Activated naive CD4-positive, alpha-beta T cell treated with anti-CD3 and anti-CD28 coated beads, Interleukin-2, amount 50 U/mL, for 16 hours (primary cell): Measurements from ENCODE around the gene SYCP2L.
"Not testable (repeated sequence)": the region's sequence is repeated elsewhere in the genome, so short reads cannot be mapped to it uniquely, and the experiment has no call there.

Source experiments
- DNase-seq: peaks from one replicate; pipeline ENCODE4 v3.0.0-alpha.2; 2020

The SYCP2L gene

DNA sequence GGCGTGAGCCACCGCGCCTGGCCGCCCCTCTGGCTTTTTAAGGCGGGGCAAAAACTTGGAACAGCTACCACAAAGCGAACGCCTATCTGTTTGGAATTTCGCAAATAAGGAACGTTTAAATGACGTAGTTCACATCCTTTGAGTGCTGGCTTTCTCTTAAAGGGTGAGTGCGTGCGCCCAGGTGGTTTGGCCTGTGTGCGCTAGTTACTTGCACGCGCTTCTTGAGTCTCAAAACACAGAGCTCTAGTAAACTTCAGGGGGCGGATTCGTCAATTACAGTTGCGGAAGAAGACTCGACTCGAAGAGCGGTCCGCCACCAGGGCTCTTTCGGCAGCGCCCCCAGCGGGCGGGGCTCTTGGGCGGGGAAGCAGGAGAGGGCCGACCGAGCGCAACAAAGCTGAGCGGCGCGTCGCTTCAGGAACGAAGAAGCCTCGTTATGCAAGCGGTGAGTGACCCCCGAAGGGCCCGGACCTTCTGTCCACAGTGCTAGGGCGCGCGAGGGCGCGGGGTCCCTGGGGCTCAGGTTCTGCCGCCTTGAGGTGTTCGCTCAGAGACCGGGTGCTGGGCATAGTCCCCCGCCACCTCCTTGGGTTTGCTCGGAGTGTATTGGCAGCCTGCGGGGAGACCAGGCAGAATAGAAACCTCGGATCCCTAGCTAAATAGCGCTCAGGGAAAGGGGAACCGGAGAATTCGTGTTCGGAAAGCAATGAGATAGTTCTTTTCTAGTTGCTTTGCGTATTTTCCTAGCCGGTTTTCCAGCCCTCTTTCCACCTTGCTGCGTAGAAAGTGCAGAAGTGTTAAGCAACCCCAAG is at the start of gene SYCP2L:
Gene SYCP2L, plus strand, starts transcription at position 362 of the 812 bp plus-strand sequence. Its CDS starts 75 bp downstream, at position 437.
- no peak for DNase-seq

DNA sequence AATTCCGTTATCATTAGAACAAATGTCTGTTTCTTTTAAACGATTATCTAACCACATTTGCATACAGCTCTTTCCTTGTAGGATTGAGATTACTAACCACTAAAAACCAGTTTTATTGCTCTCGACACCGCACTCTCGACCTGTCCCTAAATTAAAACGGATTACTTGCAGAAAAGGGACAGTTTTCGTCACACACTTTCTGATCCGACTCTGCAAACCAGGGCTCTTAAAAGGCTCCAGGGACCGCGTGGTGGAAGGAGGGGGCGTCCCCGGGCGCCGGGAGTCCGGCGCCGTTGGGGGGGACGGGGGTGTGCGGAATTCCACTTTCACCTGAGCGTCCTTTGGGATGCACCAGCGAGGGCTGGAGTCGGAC is 49.2 kb upstream of the SYCP2L start:
- no peak for DNase-seq

DNA sequence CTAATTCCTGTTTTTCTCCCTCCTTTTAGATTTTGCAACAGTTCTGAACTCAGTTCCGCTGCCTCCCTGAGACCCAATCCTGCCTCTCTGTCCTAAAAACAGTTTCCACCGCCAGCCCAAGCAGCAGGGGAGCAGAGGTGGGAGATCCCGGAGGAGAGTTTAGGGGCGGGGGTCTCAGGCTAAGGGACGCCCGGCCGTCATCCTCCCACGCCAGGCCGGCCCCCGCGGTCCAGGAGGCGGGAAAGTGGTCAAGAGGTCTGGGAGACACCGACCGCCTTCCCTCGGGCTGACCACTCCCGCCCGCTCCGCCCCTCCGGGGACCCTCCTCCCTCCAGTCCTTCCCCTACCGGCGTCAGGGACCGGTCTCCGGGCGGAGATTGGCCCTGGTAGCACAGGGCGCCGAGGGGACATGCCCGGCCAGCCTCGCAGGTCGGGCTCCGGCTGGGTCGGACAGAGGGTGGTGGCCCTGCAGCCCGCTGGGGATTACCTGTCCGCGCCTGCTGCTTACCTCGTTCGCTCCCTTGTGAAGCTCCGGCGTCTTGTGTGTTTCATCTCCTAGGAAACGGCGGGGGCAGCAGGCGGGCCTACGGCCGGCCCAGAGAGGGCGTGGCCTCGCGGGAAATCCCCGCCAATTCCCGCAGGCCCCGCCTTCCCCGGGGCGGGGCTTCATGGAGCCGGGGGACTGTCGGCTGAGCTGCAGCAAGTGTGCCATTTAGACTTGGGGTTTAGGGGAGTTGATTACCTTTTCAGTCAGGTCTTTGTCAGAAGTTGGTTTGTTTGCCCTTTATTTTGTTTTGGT is 48.7 kb upstream of the SYCP2L start, which contains the start of gene MAK:
Gene MAK, minus strand, starts transcription at position 545 of the 799 bp plus-strand sequence. CDS start 7,891 bp downstream, outside the sequence.
- peak; percentile 83 for DNase-seq

DNA sequence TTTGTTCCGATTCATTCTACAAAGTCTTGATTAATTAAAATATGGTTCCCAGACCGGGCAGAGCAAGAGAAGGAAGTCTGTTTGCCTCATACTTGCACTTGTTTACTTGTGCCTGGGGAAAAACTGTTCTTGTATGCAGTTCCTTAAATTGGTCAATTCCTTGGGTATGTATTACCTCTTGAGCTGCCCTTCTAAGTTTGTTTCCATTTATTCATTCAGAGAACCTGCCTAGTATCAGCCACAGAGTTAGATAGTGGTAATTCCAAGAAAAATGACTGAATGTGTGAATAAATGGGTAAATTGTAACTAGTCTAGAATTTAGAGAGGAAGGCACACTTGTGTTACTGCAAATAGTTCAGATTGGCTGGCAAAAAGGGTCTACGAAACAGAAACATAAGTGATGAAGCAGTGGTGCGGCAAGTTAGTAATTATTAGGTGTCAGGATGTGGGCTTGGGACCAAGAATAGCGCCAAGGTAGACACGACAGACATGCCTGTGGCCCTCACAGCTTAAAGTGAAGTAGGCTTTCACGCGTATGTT is 48.0 kb upstream of the SYCP2L start:
- DNase-seq: no peak

DNA sequence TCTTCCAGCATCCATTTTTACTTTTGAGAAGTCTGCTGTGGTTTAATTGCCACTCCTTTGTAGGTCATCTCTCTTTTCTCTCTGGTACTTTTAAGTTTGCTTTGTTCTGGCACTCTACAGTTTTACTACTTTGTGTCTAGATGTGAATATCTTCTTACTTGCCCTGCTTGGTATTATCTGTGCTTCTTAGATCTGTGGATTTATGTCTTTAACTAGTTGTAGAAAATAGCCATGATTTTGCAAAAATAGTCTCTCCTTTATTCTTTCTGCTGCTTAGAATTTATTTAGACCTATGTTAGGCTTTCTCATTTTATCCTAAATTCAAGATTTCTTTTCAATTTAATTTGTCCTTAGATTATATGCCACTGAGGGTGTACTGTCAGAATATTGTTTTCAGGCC is 43.3 kb upstream of the SYCP2L start:
- DNase-seq: no peak

DNA sequence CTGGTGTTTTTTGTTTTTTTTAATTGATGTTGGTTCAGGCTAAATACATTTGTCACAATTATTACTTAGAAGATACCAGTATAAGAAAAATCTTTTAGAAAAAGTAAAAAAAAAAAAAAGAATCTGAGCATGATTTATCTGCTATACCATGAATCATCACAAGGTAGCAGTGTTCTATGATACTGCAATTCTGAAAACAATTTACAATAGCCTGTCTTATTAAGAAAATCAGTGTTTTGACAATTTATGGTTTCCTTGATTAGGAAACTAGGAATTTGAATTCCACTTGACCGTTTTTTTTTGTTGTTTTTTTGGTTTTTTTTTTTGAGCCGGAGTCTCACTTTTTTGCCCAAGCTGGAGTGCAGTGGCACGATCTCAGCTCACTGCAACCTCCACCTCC is 39.2 kb upstream of the SYCP2L start:
- DNase-seq: no peak

DNA sequence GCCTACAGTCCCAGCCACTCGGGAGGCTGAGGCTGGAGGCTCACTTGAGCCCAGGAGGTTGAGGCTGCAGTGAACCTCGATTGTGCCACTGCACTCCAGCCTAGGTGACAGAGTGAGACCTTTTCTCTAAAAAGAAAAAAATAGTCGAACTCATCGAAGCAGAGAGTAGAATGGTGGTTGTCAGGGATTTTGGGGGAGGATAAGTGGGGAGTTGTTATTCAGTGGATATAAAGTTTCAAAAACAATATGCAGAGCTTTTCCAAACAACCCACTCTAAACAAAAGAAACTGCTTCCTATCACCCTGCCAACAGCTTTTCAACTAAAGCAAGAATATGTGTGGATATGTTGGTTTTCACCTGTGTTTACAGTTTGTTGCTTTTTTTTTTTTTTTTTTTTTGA is 37.0 kb upstream of the SYCP2L start:
- no peak for DNase-seq

DNA sequence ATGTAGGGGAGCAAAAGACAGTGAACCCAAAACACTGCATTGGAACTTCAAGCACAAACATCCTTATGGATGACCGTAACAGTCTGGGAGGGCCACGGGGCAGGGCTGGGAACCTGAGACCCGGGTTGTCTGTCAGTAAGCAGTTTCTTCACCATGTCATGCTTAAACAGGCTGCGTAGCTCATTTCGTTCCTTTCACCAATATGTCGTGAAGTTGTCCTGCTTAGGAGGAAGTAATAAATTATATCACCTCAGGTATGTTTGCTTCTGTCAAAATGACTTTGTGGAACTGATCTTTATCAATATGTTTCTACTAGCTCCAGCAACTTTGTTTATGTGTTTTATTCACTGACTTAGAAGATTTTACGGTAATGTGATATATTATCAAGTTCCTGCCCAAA is 36.1 kb upstream of the SYCP2L start:
- no peak for DNase-seq

DNA sequence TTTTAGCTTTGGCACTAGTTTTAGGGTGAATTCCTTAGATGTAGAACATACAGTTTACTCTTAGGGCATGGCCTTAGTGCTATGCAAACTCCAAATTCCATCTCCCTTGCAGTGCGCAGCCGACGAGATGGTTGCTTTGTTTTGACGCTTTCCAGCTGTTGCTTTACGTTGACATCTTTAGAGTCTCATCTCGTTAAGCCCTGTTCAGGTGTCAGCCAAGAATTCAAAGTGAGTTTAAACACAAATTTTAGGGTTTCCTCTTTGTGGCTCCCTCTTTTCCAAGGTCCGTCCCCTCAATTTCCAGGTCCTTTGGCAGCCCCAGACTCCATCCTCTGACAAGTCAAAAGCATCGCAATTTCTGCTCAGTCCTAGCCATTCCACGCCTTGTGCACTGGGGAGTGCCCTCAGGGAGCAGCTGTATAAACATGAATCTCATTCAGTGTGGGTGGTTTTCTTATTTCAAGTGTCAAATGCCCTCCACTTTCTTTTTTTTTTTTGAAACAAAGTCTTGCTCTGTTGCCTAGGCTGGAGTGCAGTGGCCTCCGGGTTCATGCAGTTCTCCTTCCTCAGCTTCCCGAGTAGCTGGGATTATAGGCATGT is 34.4 kb upstream of the SYCP2L start:
- no peak for DNase-seq

DNA sequence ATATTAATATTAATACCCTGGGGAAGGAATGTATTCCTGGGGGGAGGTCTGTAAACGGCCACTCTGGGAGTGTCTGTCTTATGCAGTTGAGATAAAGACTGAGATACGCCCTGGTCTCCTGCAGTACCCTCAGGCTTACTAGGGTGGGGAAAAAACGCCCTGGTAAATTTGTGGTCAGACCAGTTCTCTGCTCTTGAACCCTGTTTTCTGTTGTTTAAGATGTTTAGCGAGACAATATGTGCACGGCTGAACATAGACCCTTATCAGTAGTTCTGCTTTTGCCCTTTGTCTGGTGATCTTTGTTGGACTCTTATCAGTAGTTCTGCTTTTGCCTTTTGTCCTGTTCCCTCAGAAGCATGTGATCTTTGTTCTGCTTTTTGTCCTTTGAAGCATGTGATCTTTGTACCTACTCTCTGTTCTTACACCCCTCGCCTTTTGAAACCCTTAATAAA is 33.0 kb upstream of the SYCP2L start:
- not testable (repeated sequence) for DNase-seq

DNA sequence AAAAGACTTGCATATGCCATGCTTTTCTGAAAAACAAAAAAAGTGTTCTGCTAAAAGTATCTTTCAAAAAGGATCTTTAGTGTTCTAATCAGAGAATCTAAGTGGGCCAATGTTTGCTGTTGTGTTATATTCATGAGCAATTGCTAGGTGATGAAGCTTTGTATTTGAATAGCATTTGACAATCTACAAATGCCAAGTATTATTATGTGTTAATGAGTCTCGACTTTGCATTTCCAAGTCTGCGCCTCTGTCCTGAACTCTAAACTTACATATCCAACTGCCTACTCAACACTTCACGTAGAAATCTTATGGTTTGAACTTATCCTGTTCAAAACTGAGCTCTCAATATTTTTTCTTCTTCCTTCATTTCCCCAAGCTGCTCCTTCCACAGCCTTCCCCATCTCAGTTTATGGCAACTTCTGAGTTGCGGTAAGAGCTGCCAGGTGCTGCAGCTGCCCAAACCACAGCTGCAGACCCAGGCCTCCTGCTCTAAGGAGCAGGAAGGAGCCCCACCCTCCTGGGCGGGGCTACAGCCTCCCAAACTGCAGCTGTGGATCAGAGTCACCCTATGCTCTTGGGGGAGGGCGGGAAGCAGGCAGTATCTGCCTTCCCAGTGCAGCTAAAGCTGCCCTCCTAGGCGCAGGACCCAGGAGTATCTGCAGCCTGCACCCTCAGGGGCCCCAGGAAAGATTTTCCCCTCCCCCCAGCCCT is 31.8 kb upstream of the SYCP2L start:
- DNase-seq: no peak

DNA sequence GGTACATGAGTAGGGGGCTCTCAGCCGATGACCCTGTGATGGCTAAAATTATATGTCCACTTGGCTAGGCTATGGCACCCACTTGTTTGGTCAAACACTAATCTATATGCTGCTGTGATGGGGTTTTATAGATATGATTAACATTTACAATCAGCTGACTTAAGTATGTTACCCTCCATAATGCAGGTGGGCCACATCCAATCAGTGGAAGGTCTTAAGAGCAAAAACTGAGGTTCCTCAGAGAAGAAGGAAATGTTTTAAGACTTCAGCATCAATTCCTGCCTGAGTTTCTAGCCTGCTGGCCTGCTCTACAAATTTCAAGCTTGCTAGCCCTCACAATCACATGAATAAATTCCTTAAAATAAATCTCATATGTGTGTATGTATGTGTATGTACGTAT is 29.6 kb upstream of the SYCP2L start:
- DNase-seq: no peak

DNA sequence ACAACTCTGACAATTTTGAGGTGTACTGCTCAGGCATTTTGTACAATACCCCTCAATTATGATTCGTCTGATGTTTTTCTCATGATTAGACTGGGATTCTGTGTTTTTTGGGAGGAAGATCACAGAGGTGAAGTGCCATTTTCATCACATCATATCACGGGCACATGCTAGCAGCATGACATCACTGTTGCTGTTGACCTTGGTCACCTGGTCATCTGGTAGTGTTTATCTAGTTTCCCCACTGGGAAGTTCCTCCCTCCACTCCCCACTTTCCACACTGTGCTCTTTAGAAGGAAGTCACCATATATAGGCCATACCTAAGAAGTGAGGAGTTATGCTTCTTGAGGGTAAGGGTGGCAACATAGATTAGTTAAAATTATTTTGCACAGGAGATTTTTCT is 25.8 kb upstream of the SYCP2L start:
- no peak for DNase-seq

DNA sequence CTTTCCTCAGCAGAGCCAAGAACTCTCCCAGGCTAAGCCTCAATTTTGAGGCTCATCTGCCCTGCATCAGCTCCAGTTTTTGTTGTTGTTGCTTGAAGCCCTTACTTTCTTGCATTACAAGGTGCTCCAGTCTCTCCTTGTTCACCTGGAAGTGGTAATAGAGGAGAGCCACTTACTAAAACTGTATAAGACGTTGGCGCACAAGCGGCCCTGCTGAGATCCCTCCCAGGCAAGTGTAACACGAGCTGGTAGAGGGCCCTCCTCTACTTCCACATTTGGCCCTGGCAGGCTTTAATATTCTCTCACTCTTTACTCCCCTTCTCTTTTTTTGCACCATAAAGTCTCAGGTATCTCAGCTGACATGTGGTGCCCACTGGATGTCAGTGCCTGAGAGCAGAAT is 24.5 kb upstream of the SYCP2L start:
- no peak for DNase-seq

DNA sequence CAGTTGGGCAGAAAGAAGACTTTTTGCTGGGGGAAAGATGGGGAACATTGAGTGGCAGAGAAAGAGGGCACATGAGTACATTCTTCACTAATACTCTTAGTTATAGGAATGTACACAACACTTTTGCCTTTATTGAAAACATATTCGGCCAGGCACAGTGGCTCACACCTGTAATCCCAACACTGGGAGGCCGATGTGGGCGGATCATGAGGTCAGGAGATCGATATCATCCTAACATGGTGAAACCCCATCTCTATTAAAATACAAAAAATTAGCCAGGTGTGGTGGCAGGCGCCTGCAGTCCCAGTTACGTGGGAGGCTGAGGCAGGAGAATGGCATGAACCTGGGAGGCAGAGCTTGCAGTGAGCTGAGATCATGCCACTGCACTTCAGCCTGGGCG is 23.8 kb upstream of the SYCP2L start:
- DNase-seq: not testable (repeated sequence)

DNA sequence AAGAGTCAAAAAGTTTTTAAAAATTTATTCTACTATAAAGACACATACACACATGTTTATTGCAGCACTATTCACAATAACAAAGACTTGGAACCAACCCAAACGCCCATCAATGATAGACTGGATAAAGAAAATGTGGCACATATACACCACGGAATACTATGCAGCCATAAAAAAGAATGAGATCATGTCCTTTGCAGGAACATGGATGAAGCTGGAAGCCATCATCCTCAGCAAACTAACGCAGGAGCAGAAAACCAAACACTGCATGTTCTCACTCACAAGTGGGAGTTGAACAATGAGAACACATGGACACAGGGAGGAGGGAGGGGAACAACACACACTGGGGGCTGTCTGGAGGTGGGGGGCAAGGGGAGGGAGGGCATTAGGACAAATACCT is 20.1 kb upstream of the SYCP2L start:
- DNase-seq: not testable (repeated sequence)

DNA sequence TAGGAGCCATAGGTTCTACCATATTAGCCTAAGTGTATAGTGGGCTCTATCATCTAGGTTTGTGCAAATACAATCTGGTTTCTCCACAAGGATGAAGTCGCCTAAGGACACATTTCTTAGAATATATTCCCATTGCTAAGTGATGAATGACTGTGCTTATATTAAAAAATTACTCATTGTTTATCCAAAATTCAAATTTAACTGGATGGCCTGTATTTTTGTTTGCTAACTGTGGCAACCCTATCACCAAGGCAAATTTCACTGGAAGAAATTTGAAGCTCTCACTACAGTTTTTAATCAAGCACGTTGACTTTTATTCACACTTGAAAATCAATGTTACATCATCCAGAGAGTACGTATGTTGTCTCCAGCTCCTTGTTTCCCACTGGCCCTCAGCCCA is 18.9 kb upstream of the SYCP2L start:
- no peak for DNase-seq

DNA sequence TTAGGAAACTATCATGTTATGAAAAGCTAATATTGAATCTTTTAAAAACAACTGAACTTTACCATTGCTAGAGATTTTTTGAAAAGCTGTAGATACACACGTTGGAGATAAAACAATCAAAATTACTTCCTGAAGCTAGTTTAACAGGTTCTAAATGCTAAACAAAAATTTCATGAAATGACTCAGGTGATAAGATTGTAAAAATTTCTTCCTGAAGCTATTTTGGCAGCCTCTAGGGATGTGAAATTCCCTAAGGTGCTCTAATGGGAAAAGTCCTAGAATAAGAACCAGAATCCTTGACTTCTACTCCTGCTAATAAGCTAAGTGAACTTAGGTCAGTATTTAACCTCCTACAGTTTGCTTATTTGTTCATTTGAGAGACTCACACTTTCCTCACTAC is 13.5 kb upstream of the SYCP2L start:
- no peak for DNase-seq

DNA sequence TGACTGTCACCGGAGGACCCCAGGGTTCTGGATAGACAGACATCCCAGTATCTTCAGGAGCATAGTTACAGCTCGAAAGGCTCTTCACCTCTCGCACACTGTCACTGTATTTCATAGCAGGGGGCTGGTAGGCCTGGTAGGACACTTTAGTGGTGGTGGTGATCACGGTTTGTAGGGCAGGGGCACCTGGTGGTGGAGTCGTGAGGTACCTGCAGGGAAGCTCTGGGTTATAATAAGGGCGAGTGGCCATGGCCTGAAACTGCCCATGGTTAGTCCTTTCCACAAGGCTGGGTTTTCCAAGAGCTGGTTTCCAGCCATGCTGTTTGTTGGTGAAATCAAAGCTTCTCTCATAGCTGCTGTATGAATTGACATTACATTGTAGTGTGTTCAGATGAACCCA is 12.6 kb upstream of the SYCP2L start:
- DNase-seq: no peak

DNA sequence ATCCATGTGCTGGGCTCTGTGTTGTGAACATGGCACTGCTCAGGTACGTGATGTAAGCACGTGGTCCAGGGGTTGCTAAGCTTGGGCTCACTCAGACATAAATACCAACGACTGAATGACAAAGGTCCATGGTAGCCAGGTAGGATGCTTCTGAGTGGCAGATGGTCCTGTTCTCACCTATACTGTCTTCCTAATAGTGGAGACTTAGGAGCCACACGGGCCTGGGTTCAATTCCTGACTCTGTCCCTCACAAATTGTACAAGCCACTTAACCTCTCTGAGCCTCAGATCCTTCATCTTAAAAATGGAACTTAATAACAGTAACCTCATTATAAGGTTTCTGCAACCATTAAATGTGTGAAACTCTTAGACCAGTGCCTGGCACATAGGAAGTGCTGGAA is 11.8 kb upstream of the SYCP2L start:
- DNase-seq: no peak

DNA sequence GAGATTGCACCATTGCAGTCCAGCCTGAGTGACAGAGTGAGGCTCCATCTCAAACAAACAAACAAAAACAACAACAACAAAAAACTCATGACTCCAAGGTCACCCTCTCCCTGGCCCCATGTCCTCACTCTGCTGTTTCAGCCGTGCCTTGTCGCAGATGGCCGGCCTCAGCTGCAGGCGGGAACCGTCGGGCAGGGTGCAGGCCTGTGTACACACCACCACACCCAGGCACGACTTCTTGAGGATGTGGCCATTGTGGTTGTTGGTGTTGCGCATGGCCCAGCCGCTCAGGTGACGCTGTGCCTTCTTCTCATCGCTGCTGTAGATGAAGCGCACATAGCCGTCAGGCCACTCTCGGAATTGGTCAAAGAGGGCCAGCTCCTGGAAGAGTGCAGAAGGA is 9.8 kb upstream of the SYCP2L start:
- no peak for DNase-seq

DNA sequence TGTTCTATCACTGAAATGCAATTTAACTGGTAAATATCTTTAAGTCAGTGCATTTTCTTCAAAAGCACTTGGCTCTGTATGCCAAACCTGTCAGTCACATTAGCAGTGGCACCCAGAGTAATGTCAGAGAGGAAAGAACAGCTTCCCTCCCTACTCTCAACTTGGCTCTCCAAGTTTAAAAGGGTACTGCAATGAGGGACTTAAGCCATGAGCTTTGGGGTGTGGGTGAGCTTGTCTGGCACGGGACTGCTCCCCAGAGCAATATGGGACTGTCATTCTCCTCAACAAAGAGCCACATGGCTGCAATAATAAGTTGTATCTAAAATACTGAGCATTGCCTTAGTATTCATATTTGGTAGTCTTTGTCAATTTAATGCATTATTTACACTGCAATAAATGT is 9.0 kb upstream of the SYCP2L start:
- DNase-seq: no peak

DNA sequence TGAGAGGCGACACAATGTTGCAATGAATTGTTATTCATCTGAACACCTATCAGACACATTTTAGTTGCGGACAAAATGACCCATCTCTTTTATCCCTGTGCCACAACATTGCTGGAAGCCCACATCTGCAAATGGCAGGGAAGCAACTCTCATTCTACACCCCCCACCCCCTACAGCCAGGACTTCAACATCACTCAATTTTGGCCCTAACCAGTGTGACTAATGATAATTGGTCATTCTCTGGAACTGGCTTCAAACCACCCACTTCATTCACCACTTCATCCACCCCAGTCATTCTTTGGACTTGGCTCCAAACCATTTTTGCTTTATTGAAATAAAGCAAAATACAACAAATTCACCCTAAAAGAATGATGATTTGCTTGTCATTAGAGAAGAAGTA is 6.5 kb upstream of the SYCP2L start:
- no peak for DNase-seq
